SH-SY5Y (cell line): ENCODE measurements around the gene SLX4IP.

Experiments
- GATA2 ChIP-seq: IDR thresholded peaks from 2 replicates; pipeline ENCODE4 v1.6.1; 2011; ENCODE audit warnings: mild to moderate bottlenecking, low read depth, low read length
- GATA3 ChIP-seq: IDR thresholded peaks from 2 replicates; pipeline ENCODE4 v1.6.1; 2011; ENCODE audit warnings: low read depth, mild to moderate bottlenecking, low read length, moderate library complexity

GRCh38 chr20:10522328-10522727 is 87.2 kb downstream of the SLX4IP start:
- TF ChIP-seq GATA2 (no peak), GATA3 (no peak)
